ENCODE results near the gene KRIT1.

Gene KRIT1

DNA sequence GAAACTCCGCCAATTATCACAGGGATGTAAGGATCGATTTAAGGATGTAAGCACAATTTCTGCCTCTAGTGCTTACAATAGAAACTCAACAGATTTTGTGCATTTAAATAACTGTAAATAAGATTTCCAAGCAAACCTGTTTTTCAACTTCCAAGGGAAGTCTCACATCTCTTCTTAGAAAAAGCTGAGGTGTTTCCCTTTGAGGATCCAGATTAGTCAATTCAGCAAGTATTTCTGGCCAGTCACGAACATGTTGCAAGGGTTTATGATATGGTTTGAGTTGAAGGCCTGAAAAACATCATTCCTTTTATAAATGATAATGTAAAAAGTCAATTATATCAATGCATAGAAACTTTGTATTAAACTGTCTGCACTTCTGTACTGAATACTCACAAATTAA is 23.9 kb downstream of the KRIT1 start:
- DNase-seq (ENCODE audit: low spot score), result no peak
- Histone ChIP-seq H2BK15ac (ENCODE audit: low read length) (no peak overlapping the region), H3K4me3 (ENCODE audit: low read length in 2 of 2) (no peak overlapping the region), H2AK5ac (ENCODE audit: low read depth, low read length) (no peak overlapping the region), H3K27ac (replicated peaks; ENCODE audit: low read length) (no peak overlapping the region), H3K23ac (ENCODE audit: low read depth, low read length, poor library complexity) (no peak overlapping the region), H2BK120ac (ENCODE audit: low read depth, low read length) (no peak overlapping the region), H2AFZ (ENCODE audit: low read length) (no peak overlapping the region), H3K27me3 (ENCODE audit: control insufficient read depth in 3 of 3, insufficient read depth in 3 of 3, low read depth in 1 of 3, low read length in 3 of 3) (no peaks in the 10 kb centered on the region), H3K4me1 (ENCODE audit: control insufficient read depth in 2 of 2, insufficient read depth in 1 of 2, low read depth in 1 of 2, low read length in 2 of 2) (no peaks in the 10 kb centered on the region), H3K36me3 (replicated peaks in 1 of 2; ENCODE audit: control insufficient read depth in 2 of 2, insufficient read depth in 2 of 2, low read length in 2 of 2) (peaks cover 12 to 96% of the 10 kb centered on the region in 2 donors), H3K18ac (ENCODE audit: low read length) (no peak overlapping the region), H3K9ac (ENCODE audit: low read depth, low read length, poor library complexity) (no peak overlapping the region), H3K4me2 (ENCODE audit: insufficient read depth, low read length, poor library complexity, severe bottlenecking) (no peak overlapping the region), H3K79me1 (ENCODE audit: low read depth, low read length) (no peaks in the 10 kb centered on the region), H2BK12ac (ENCODE audit: low read length) (no peak overlapping the region), H2BK5ac (ENCODE audit: low read length) (no peak overlapping the region), H3K9me3 (replicated peaks in 1 of 2; ENCODE audit: control insufficient read depth in 2 of 2, insufficient read depth in 1 of 2, low read depth in 1 of 2, low read length in 2 of 2) (no peaks in the 10 kb centered on the region), H4K91ac (ENCODE audit: low read depth, low read length, poor library complexity) (no peak overlapping the region), H3K14ac (ENCODE audit: low read length) (no peak overlapping the region), H3K4ac (ENCODE audit: low read length) (no peak overlapping the region), H4K8ac (ENCODE audit: low read depth, low read length) (no peak overlapping the region)
- no CpG with 5 or more reads among the region's 3 CpGs for WGBS, 2 donors (ENCODE audit: extremely low coverage in 2 of 2, insufficient read length in 2 of 2, insufficient replicate concordance in 1 of 2)

DNA sequence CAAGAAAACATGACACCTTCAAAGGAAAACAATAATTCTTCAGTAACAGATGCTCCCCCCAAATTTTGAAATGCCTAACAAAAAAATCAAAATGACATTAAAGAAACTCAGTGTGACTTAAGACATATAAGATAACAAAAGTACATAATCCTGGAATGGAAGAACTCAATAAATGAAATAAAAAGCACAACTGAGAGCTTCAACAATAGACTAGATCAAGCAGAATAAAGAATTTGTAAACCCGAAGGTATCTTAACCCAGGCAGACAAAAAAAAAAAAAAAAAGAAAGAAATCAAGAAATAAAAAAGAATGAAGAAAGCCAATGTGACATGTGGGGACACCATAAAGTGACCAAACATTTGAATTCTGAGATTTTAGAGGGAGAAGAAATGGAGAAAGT is 39.0 kb downstream of the KRIT1 start:
- Histone ChIP-seq H3K4ac (ENCODE audit: low read length) (no peak overlapping the region), H4K8ac (ENCODE audit: low read depth, low read length) (no peak overlapping the region), H3K18ac (ENCODE audit: low read length) (no peak overlapping the region), H3K36me3 (replicated peaks in 1 of 2; ENCODE audit: control insufficient read depth in 2 of 2, insufficient read depth in 2 of 2, low read length in 2 of 2) (peaks cover 12 to 95% of the 10 kb centered on the region in 2 donors), H3K79me1 (ENCODE audit: low read depth, low read length) (peaks cover 4% of the 10 kb centered on the region), H3K4me1 (ENCODE audit: control insufficient read depth in 2 of 2, insufficient read depth in 1 of 2, low read depth in 1 of 2, low read length in 2 of 2) (no peaks in the 10 kb centered on the region), H4K91ac (ENCODE audit: low read depth, low read length, poor library complexity) (no peak overlapping the region), H3K4me3 (ENCODE audit: low read length in 2 of 2) (no peak overlapping the region), H2BK5ac (ENCODE audit: low read length) (no peak overlapping the region), H3K27me3 (ENCODE audit: control insufficient read depth in 3 of 3, insufficient read depth in 3 of 3, low read depth in 1 of 3, low read length in 3 of 3) (no peaks in the 10 kb centered on the region), H2AK5ac (ENCODE audit: low read depth, low read length) (no peak overlapping the region), H2BK120ac (ENCODE audit: low read depth, low read length) (no peak overlapping the region), H2BK15ac (ENCODE audit: low read length) (no peak overlapping the region), H3K27ac (replicated peaks; ENCODE audit: low read length) (no peak overlapping the region), H3K9ac (ENCODE audit: low read depth, low read length, poor library complexity) (no peak overlapping the region), H2AFZ (ENCODE audit: low read length) (no peak overlapping the region), H3K14ac (ENCODE audit: low read length) (no peak overlapping the region), H3K9me3 (replicated peaks in 1 of 2; ENCODE audit: control insufficient read depth in 2 of 2, insufficient read depth in 1 of 2, low read depth in 1 of 2, low read length in 2 of 2) (peaks cover 0 to 21% of the 10 kb centered on the region in 2 donors), H3K23ac (ENCODE audit: low read depth, low read length, poor library complexity) (no peak overlapping the region), H3K4me2 (ENCODE audit: insufficient read depth, low read length, poor library complexity, severe bottlenecking) (no peak overlapping the region), H2BK12ac (ENCODE audit: low read length) (no peak overlapping the region)
- WGBS, 2 donors (ENCODE audit: extremely low coverage in 2 of 2, insufficient read length in 2 of 2, insufficient replicate concordance in 1 of 2), result no CpG with 5 or more reads among the region's 1 CpG
- DNase-seq (ENCODE audit: low spot score), result no peak

DNA sequence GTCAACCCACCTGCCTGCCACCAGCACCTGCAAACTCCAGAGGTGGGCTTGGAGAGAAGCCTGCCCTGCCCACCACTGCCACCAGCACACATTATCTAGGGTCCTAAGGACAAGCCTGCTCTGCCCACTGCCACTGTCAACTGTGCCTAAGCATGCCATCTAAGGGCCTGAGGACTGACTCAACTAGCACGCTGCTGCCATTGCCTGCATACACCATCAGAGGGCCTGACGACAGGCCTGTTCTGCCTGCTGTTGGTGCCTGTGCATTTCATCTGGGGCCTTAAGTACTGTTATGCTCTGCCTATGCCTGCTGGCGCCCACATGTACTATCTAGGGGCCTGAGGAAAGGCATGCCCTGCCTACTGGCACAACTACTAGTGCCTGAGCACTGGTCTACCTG is 39.7 kb downstream of the KRIT1 start:
- Histone ChIP-seq H2BK120ac (ENCODE audit: low read depth, low read length) (no peak overlapping the region), H3K27ac (replicated peaks; ENCODE audit: low read length) (no peak overlapping the region), H3K14ac (ENCODE audit: low read length) (peak overlapping the region; percentile 84), H2BK15ac (ENCODE audit: low read length) (no peak overlapping the region), H3K18ac (ENCODE audit: low read length) (no peak overlapping the region), H2BK5ac (ENCODE audit: low read length) (no peak overlapping the region), H2AK5ac (ENCODE audit: low read depth, low read length) (no peak overlapping the region), H3K27me3 (ENCODE audit: control insufficient read depth in 3 of 3, insufficient read depth in 3 of 3, low read depth in 1 of 3, low read length in 3 of 3) (no peaks in the 10 kb centered on the region), H3K23ac (ENCODE audit: low read depth, low read length, poor library complexity) (no peak overlapping the region), H3K36me3 (replicated peaks in 1 of 2; ENCODE audit: control insufficient read depth in 2 of 2, insufficient read depth in 2 of 2, low read length in 2 of 2) (peaks cover 8 to 94% of the 10 kb centered on the region in 2 donors), H4K8ac (ENCODE audit: low read depth, low read length) (peak overlapping the region; percentile 89), H4K91ac (ENCODE audit: low read depth, low read length, poor library complexity) (no peak overlapping the region), H3K4me1 (ENCODE audit: control insufficient read depth in 2 of 2, insufficient read depth in 1 of 2, low read depth in 1 of 2, low read length in 2 of 2) (no peaks in the 10 kb centered on the region), H2BK12ac (ENCODE audit: low read length) (no peak overlapping the region), H3K79me1 (ENCODE audit: low read depth, low read length) (peaks cover 4% of the 10 kb centered on the region), H3K4me2 (ENCODE audit: insufficient read depth, low read length, poor library complexity, severe bottlenecking) (no peak overlapping the region), H3K4me3 (ENCODE audit: low read length in 2 of 2) (no peak overlapping the region), H3K9ac (ENCODE audit: low read depth, low read length, poor library complexity) (no peak overlapping the region), H3K9me3 (replicated peaks in 1 of 2; ENCODE audit: control insufficient read depth in 2 of 2, insufficient read depth in 1 of 2, low read depth in 1 of 2, low read length in 2 of 2) (peaks cover 0 to 21% of the 10 kb centered on the region in 2 donors), H3K4ac (ENCODE audit: low read length) (no peak overlapping the region), H2AFZ (ENCODE audit: low read length) (no peak overlapping the region)
- WGBS, 2 donors (ENCODE audit: extremely low coverage in 2 of 2, insufficient read length in 2 of 2, insufficient replicate concordance in 1 of 2), result no CpG with 5 or more reads among the region's 3 CpGs
- DNase-seq (ENCODE audit: low spot score), result no peak

DNA sequence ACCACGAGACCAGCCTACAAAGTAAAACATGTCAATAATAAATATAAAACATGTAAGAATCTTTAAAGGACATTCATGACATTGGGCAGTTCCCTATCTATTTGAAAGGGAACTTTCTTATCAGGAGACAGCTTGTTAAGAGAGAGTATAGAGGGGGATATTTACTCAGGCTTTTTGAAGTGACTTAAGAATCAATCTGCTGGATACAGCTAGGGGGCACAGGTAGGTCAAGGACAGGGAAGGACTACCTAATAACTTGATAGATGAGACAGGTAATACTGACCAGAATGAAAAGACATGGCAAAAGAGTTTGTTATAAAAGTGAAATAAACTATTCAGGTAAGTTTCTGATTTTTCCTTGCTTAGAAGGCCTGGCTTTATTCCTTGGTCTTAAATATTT is 44.9 kb downstream of the KRIT1 start:
- no peak for DNase-seq (ENCODE audit: low spot score)
- H2AK5ac ChIP-seq (ENCODE audit: low read depth, low read length), result no peak overlapping the region
- no peak overlapping the region for H3K23ac ChIP-seq (ENCODE audit: low read depth, low read length, poor library complexity)
- peaks cover under 1% of the 10 kb centered on the region for H3K79me1 ChIP-seq (ENCODE audit: low read depth, low read length)
- no peak overlapping the region for H2BK12ac ChIP-seq (ENCODE audit: low read length)
- H3K4me2 ChIP-seq (ENCODE audit: insufficient read depth, low read length, poor library complexity, severe bottlenecking), result no peak overlapping the region
- no peak overlapping the region for H2AFZ ChIP-seq (ENCODE audit: low read length)
- no peak overlapping the region for H2BK15ac ChIP-seq (ENCODE audit: low read length)
- no peak overlapping the region for H3K18ac ChIP-seq (ENCODE audit: low read length)
- H2BK5ac ChIP-seq (ENCODE audit: low read length), result no peak overlapping the region
- no peak overlapping the region for H3K27ac ChIP-seq (replicated peaks; ENCODE audit: low read length)
- WGBS, 2 donors (ENCODE audit: extremely low coverage in 2 of 2, insufficient read length in 2 of 2, insufficient replicate concordance in 1 of 2), result no CpG with 5 or more reads among the region's 1 CpG
- H3K36me3 ChIP-seq (replicated peaks in 1 of 2; ENCODE audit: control insufficient read depth in 2 of 2, insufficient read depth in 2 of 2, low read length in 2 of 2), result peaks cover 4 to 84% of the 10 kb centered on the region in 2 donors
- no peaks in the 10 kb centered on the region for H3K4me1 ChIP-seq (ENCODE audit: control insufficient read depth in 2 of 2, insufficient read depth in 1 of 2, low read depth in 1 of 2, low read length in 2 of 2)
- H3K9me3 ChIP-seq (replicated peaks in 1 of 2; ENCODE audit: control insufficient read depth in 2 of 2, insufficient read depth in 1 of 2, low read depth in 1 of 2, low read length in 2 of 2), result no peaks in the 10 kb centered on the region
- H3K9ac ChIP-seq (ENCODE audit: low read depth, low read length, poor library complexity), result no peak overlapping the region
- H4K91ac ChIP-seq (ENCODE audit: low read depth, low read length, poor library complexity), result no peak overlapping the region
- no peaks in the 10 kb centered on the region for H3K27me3 ChIP-seq (ENCODE audit: control insufficient read depth in 3 of 3, insufficient read depth in 3 of 3, low read depth in 1 of 3, low read length in 3 of 3)
- no peak overlapping the region for H2BK120ac ChIP-seq (ENCODE audit: low read depth, low read length)
- H3K4ac ChIP-seq (ENCODE audit: low read length), result no peak overlapping the region
- no peak overlapping the region for H3K4me3 ChIP-seq (ENCODE audit: low read length in 2 of 2)
- H4K8ac ChIP-seq (ENCODE audit: low read depth, low read length), result no peak overlapping the region
- no peak overlapping the region for H3K14ac ChIP-seq (ENCODE audit: low read length)
